Nephron (organoid): ENCODE results near the gene SCG2.
A peak's percentile ranks its signal among the peaks of the same experiment; 100 is the strongest.

ENCODE experiments used
- H3K27ac Mint-ChIP-seq, 3 experiments: 2 replicates each; pipeline ENCODE4 v1.8.0; 2020; ENCODE audit warnings: mixed read lengths in 3 of 3, mild to moderate bottlenecking in 2 of 3, moderate library complexity in 1 of 3
- H3K27me3 Mint-ChIP-seq: 2 replicates; pipeline ENCODE4 v1.8.0; 2021; ENCODE audit warnings: low read depth, mild to moderate bottlenecking, moderate library complexity, mixed read lengths
- H3K36me3 Mint-ChIP-seq: 2 replicates; pipeline ENCODE4 v1.8.0; 2020; ENCODE audit warnings: low read depth, mixed read lengths
- H3K4me1 Mint-ChIP-seq: 2 replicates; pipeline ENCODE4 v1.8.0; 2020; ENCODE audit warnings: mixed read lengths
- H3K4me3 Mint-ChIP-seq, 3 experiments: 2 replicates each; pipeline ENCODE4 v1.8.0; 2020; ENCODE audit warnings: mild to moderate bottlenecking in 3 of 3, mixed read lengths in 3 of 3, moderate library complexity in 2 of 3
- H3K9me3 Mint-ChIP-seq: 2 replicates; pipeline ENCODE4 v1.8.0; 2020; ENCODE audit warnings: mixed read lengths
- TF ChIP-seq, protein P1 (sequence below), 3 experiments: fragments of 200-600 bp; sonication (generic); IDR thresholded peaks; one replicate each; pipeline ENCODE4 v1.5.0; 2021; ENCODE audit warnings: antibody characterized with exemption in 3 of 3; ENCODE audit not compliant: unreplicated experiment in 3 of 3

The SCG2 gene

DNA sequence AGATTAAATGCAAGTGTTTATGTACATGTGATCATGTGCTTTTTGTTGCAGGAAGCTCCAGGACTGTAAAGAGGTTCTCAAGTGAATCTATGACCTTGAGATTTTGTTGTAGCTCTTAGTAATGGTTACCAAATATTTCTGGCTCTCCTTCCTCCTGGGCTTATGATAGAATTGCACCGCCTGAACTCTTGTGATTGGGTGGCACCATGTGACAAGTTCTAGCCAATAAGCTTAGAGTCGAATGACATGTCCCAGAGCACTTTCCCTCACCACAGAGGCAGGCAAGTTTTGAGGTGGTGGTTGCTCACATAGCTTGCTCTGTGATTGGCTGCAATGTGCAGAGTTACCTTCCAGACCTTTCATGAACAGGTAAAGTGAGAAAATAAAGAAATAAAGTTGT, 8.9 kb upstream of the SCG2 start:
- H3K36me3 Mint-ChIP-seq = no peaks in the 10 kb centered on the region
- peaks cover 24% of the 10 kb centered on the region for H3K27me3 Mint-ChIP-seq
- peaks cover 14% of the 10 kb centered on the region for H3K4me1 Mint-ChIP-seq
- no peak overlapping the region for H3K4me3 Mint-ChIP-seq
- no peak overlapping the region for H3K27ac Mint-ChIP-seq
- TF ChIP-seq, protein P1, sequence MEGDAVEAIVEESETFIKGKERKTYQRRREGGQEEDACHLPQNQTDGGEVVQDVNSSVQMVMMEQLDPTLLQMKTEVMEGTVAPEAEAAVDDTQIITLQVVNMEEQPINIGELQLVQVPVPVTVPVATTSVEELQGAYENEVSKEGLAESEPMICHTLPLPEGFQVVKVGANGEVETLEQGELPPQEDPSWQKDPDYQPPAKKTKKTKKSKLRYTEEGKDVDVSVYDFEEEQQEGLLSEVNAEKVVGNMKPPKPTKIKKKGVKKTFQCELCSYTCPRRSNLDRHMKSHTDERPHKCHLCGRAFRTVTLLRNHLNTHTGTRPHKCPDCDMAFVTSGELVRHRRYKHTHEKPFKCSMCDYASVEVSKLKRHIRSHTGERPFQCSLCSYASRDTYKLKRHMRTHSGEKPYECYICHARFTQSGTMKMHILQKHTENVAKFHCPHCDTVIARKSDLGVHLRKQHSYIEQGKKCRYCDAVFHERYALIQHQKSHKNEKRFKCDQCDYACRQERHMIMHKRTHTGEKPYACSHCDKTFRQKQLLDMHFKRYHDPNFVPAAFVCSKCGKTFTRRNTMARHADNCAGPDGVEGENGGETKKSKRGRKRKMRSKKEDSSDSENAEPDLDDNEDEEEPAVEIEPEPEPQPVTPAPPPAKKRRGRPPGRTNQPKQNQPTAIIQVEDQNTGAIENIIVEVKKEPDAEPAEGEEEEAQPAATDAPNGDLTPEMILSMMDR (IDR thresholded peaks at IDR 0.05; ENCODE audit: unreplicated experiment in 3 of 3) = no peak
- H3K9me3 Mint-ChIP-seq = no peaks in the 10 kb centered on the region

GRCh38 chr2:223607476-223607875, 5.3 kb upstream of the SCG2 start:
- peaks cover 21% of the 10 kb centered on the region for H3K27me3 Mint-ChIP-seq
- H3K4me3 Mint-ChIP-seq = no peak overlapping the region
- H3K4me1 Mint-ChIP-seq = no peaks in the 10 kb centered on the region
- H3K36me3 Mint-ChIP-seq = no peaks in the 10 kb centered on the region
- H3K27ac Mint-ChIP-seq = no peak overlapping the region
- no peaks in the 10 kb centered on the region for H3K9me3 Mint-ChIP-seq
- TF ChIP-seq, protein P1 (IDR thresholded peaks at IDR 0.05; ENCODE audit: unreplicated experiment in 3 of 3) = no peak

GRCh38 chr2:223606946-223607345, 4.8 kb upstream of the SCG2 start:
- Mint-ChIP-seq H3K4me1 (no peaks in the 10 kb centered on the region), H3K4me3 (no peak overlapping the region), H3K36me3 (no peaks in the 10 kb centered on the region), H3K9me3 (no peaks in the 10 kb centered on the region), H3K27me3 (peaks cover 24% of the 10 kb centered on the region), H3K27ac (no peak overlapping the region)
- TF ChIP-seq, protein P1 (IDR thresholded peaks at IDR 0.05; ENCODE audit: unreplicated experiment in 3 of 3) = no peak

- Mint-ChIP-seq H3K27ac (no peak overlapping the region), H3K27me3 (peaks cover 25% of the 10 kb centered on the region), H3K4me3 (no peak overlapping the region)
Measured at GRCh38 chr2:223604231-223604630, 2.1 kb upstream of the SCG2 start.

DNA sequence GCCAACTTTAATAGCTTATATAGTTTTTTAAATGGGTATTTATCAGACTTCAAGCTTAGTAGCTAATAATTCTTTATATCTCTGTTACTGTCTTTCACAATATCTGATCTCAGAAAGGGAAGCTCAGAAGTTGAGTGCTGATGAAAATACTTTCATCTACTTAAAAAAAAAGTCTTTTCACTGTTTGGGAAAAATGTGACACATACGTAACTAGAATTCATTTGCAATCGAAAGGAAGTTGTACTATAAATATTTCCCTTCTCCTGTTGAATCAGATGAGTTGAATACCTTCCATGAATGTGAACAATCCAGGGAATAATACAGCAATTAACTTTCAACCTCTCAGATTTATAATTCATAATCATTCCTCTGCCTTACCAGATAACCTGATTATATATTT, 811 bp upstream of the SCG2 start:
- peaks cover 35% of the 10 kb centered on the region for H3K27me3 Mint-ChIP-seq
- TF ChIP-seq, protein P1 (IDR thresholded peaks at IDR 0.05; ENCODE audit: unreplicated experiment in 3 of 3) = no peak
- no peaks in the 10 kb centered on the region for H3K4me1 Mint-ChIP-seq
- H3K4me3 Mint-ChIP-seq = no peak overlapping the region
- no peaks in the 10 kb centered on the region for H3K9me3 Mint-ChIP-seq
- H3K27ac Mint-ChIP-seq = no peak overlapping the region
- H3K36me3 Mint-ChIP-seq = no peaks in the 10 kb centered on the region

More at GRCh38 chr2:223604231-223604630, 2.1 kb upstream of the SCG2 start:
- H3K4me1 Mint-ChIP-seq = no peaks in the 10 kb centered on the region
- no peaks in the 10 kb centered on the region for H3K9me3 Mint-ChIP-seq
- H3K36me3 Mint-ChIP-seq = no peaks in the 10 kb centered on the region
- TF ChIP-seq, protein P1 (IDR thresholded peaks at IDR 0.05; ENCODE audit: unreplicated experiment in 3 of 3) = no peak

DNA sequence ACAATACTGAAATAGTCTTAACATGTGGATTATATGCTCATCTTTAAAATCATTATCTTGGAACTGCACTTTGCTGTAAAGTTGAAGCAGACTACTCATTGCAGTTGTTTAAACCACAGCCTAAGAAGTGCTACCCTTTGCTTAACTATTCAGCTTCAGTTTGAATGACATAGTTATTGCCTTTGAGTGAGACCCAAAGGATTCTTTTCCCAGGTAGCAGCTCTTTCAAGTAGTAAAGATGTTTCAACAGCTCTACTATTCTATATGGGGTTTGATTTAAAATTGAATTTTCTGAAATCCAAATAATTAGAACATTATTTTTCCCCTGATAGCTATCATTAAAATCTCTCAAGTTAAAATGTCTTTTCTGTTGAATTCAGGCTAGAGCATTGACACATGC, 1.1 kb downstream of the SCG2 start:
- H3K36me3 Mint-ChIP-seq = no peaks in the 10 kb centered on the region
- peak overlapping the region in 1 of 3 experiments; percentile 11 for H3K4me3 Mint-ChIP-seq
- no peaks in the 10 kb centered on the region for H3K9me3 Mint-ChIP-seq

More for the DNA sequence above, 1.1 kb downstream of the SCG2 start:
- H3K27ac Mint-ChIP-seq = no peak overlapping the region
- H3K27me3 Mint-ChIP-seq = peaks cover 40% of the 10 kb centered on the region
- TF ChIP-seq, protein P1 (IDR thresholded peaks at IDR 0.05; ENCODE audit: unreplicated experiment in 3 of 3) = no peak
- no peaks in the 10 kb centered on the region for H3K4me1 Mint-ChIP-seq
